ENCODE results near the gene ZNF365.
A peak's percentile ranks its signal among the peaks of the same experiment; 100 is the strongest.

Gene ZNF365

GRCh38 chr10:62433181-62433692 lies 59.1 kb downstream of the ZNF365 start:
- no peak for TF ChIP-seq CTCF (IDR thresholded peaks at IDR 0.05; ENCODE audit: insufficient read depth, low read depth, low read length, missing control alignments)
- H3K4me3 ChIP-seq (ENCODE audit: low read depth, low read length): no peak overlapping the region
- peak; percentile 57 for DNase-seq (ENCODE audit: low read depth)

GRCh38 chr10:62433901-62434300 lies 59.7 kb downstream of the ZNF365 start:
- no peak for DNase-seq (ENCODE audit: low read depth)
- TF ChIP-seq CTCF (IDR thresholded peaks at IDR 0.05; ENCODE audit: insufficient read depth, low read depth, low read length, missing control alignments): no peak
- H3K4me3 ChIP-seq (ENCODE audit: low read depth, low read length): no peak overlapping the region

- peak; percentile 70 for DNase-seq (ENCODE audit: low read depth)
- TF ChIP-seq CTCF (IDR thresholded peaks at IDR 0.05; ENCODE audit: insufficient read depth, low read depth, low read length, missing control alignments): peak; percentile 58
- H3K4me3 ChIP-seq (ENCODE audit: low read depth, low read length): no peak overlapping the region
Measured at GRCh38 chr10:62437696-62438095, 63.5 kb downstream of the ZNF365 start.

GRCh38 chr10:62442006-62442405 lies 67.8 kb downstream of the ZNF365 start:
- no peak overlapping the region for H3K4me3 ChIP-seq (ENCODE audit: low read depth, low read length)
- no peak for DNase-seq (ENCODE audit: low read depth)
- TF ChIP-seq CTCF (IDR thresholded peaks at IDR 0.05; ENCODE audit: insufficient read depth, low read depth, low read length, missing control alignments): no peak

- no peak for DNase-seq (ENCODE audit: low read depth)
- TF ChIP-seq CTCF (IDR thresholded peaks at IDR 0.05; ENCODE audit: insufficient read depth, low read depth, low read length, missing control alignments): no peak
Measured at GRCh38 chr10:62442894-62443669, 68.9 kb downstream of the ZNF365 start.

GRCh38 chr10:62443866-62444265 lies 69.7 kb downstream of the ZNF365 start:
- no peak for TF ChIP-seq CTCF (IDR thresholded peaks at IDR 0.05; ENCODE audit: insufficient read depth, low read depth, low read length, missing control alignments)
- no peak for DNase-seq (ENCODE audit: low read depth)
- H3K4me3 ChIP-seq (ENCODE audit: low read depth, low read length): no peak overlapping the region

More at GRCh38 chr10:62442894-62443669, 68.9 kb downstream of the ZNF365 start:
- H3K4me3 ChIP-seq (ENCODE audit: low read depth, low read length): no peak overlapping the region
